Measurements from ENCODE around the gene GDF9.
"Not testable (repeated sequence)": the region's sequence is repeated elsewhere in the genome, so short reads cannot be mapped to it uniquely, and the experiment has no call there.

The GDF9 gene

DNA sequence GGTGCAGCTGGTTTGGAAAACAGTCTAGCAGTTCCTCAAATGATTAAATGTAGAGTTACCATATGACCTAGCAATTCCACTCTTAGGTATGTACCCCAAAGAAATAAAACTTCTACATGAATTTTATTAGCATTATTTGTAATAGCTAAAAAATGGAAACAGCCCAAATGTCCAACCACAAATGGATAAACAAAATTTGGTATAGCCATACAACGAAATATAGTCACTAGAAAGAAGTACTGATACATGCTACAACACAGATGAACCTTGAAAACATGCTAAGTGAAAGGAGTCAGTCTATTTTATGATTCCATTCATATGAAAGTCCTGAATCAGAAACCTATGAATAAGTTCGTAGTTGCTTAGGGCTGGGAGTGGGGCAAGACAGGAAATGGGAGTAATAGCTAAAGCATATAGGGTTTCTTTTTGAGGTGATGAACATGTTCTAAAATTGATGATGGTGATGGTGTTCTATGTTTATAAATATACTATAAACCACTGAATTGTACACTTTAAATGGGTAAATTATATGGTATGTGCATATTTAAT, 6.3 kb downstream of the GDF9 start:
- Histone ChIP-seq H4K20me1 (ENCODE audit: low read depth, low read length) (no peaks in the 10 kb centered on the region), H3K79me2 (ENCODE audit: insufficient read depth, low read length) (no peaks in the 10 kb centered on the region), H3K9me3 (ENCODE audit: insufficient read depth, low read length) (no peaks in the 10 kb centered on the region), H3K36me3 (ENCODE audit: low read length) (no peaks in the 10 kb centered on the region), H2AFZ (ENCODE audit: low read depth, low read length, severe bottlenecking) (no peak overlapping the region), H3K9me2 (replicated peaks; ENCODE audit: insufficient read depth, low read length) (no peaks in the 10 kb centered on the region), H3K27ac (ENCODE audit: low read depth, low read length) (no peak overlapping the region), H3K4me3 (ENCODE audit: insufficient read depth, low read length, poor library complexity, severe bottlenecking) (no peak overlapping the region), H3F3A (ENCODE audit: insufficient read depth) (no peaks in the 10 kb centered on the region; the same call in 1 of the 2 replicates), H3K27me3 (ENCODE audit: low read length) (no peaks in the 10 kb centered on the region), H3K9ac (ENCODE audit: low read length) (no peak overlapping the region), H3K4me2 (ENCODE audit: low read depth, low read length, poor library complexity, severe bottlenecking) (no peak overlapping the region)
- no peak for TF ChIP-seq EZH2phosphoT487 (conservative IDR thresholded peaks at IDR 0.05; ENCODE audit: low read length)

DNA sequence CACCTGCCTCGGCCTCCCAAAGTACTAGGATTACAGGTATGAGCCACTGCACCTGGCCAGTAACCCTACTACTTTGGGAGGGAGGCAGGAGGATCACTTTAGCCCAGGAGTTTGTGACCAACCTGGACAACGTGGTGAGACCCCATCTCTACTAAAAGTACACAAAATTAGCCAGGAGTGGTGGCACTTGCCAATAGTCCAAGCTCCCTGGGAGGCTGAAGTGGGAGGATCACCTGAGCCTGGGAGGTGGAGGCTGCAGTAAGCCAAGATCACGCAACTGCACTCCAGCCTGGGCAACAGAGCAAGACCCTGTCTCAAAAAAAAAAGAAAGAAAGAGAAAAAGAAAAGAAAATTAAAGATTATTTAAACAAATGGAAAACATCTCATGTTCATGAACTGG, 10.3 kb downstream of the GDF9 start:
- H3K9ac ChIP-seq (ENCODE audit: low read length), result no peak overlapping the region
- H3K9me3 ChIP-seq (ENCODE audit: insufficient read depth, low read length), result no peaks in the 10 kb centered on the region
- H3K4me2 ChIP-seq (ENCODE audit: low read depth, low read length, poor library complexity, severe bottlenecking), result no peak overlapping the region
- no peak overlapping the region for H3K4me3 ChIP-seq (ENCODE audit: insufficient read depth, low read length, poor library complexity, severe bottlenecking)
- H3K79me2 ChIP-seq (ENCODE audit: insufficient read depth, low read length), result no peaks in the 10 kb centered on the region
- H3K27ac ChIP-seq (ENCODE audit: low read depth, low read length), result no peak overlapping the region
- no peaks in the 10 kb centered on the region for H3F3A ChIP-seq (ENCODE audit: insufficient read depth)
- TF ChIP-seq EZH2phosphoT487 (conservative IDR thresholded peaks at IDR 0.05; ENCODE audit: low read length), result no peak
- TF ChIP-seq, protein P1, sequence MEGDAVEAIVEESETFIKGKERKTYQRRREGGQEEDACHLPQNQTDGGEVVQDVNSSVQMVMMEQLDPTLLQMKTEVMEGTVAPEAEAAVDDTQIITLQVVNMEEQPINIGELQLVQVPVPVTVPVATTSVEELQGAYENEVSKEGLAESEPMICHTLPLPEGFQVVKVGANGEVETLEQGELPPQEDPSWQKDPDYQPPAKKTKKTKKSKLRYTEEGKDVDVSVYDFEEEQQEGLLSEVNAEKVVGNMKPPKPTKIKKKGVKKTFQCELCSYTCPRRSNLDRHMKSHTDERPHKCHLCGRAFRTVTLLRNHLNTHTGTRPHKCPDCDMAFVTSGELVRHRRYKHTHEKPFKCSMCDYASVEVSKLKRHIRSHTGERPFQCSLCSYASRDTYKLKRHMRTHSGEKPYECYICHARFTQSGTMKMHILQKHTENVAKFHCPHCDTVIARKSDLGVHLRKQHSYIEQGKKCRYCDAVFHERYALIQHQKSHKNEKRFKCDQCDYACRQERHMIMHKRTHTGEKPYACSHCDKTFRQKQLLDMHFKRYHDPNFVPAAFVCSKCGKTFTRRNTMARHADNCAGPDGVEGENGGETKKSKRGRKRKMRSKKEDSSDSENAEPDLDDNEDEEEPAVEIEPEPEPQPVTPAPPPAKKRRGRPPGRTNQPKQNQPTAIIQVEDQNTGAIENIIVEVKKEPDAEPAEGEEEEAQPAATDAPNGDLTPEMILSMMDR (IDR thresholded peaks at IDR 0.05; ENCODE audit: insufficient read depth, low read length, poor library complexity, severe bottlenecking), result no peak
- H4K20me1 ChIP-seq (ENCODE audit: low read depth, low read length), result no peaks in the 10 kb centered on the region
- H3K9me2 ChIP-seq (replicated peaks; ENCODE audit: insufficient read depth, low read length), result no peaks in the 10 kb centered on the region
- no peaks in the 10 kb centered on the region for H3K27me3 ChIP-seq (ENCODE audit: low read length)
- no peaks in the 10 kb centered on the region for H3K36me3 ChIP-seq (ENCODE audit: low read length)
- no peak overlapping the region for H2AFZ ChIP-seq (ENCODE audit: low read depth, low read length, severe bottlenecking)

DNA sequence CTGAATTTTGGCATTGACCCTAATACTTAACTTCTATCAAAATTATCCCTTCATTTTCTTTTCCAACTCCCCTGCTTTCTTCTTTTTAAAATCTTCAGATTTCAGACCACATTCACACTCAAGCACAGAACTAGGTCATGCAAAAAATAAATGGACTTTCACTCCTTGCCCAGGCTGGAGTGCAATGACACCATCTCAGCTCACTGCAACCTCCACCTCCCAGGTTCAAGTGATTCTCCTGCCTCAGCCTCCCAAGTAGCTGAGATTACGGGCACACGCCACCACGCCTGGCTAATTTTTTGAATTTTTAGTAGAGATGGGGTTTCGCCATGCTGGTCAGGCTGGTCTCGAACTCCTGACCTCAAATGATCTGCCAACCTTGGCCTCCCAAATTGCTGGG, 11.3 kb downstream of the GDF9 start:
- H3F3A ChIP-seq (ENCODE audit: insufficient read depth); H2AFZ ChIP-seq (ENCODE audit: low read depth, low read length, severe bottlenecking); H3K4me3 ChIP-seq (ENCODE audit: insufficient read depth, low read length, poor library complexity, severe bottlenecking); H4K20me1 ChIP-seq (ENCODE audit: low read depth, low read length); H3K36me3 ChIP-seq (ENCODE audit: low read length); H3K9me3 ChIP-seq (ENCODE audit: insufficient read depth, low read length); H3K27me3 ChIP-seq (ENCODE audit: low read length); H3K9me2 ChIP-seq (replicated peaks; ENCODE audit: insufficient read depth, low read length); H3K79me2 ChIP-seq (ENCODE audit: insufficient read depth, low read length); H3K9ac ChIP-seq (ENCODE audit: low read length); H3K27ac ChIP-seq (ENCODE audit: low read depth, low read length); H3K4me2 ChIP-seq (ENCODE audit: low read depth, low read length, poor library complexity, severe bottlenecking): not testable (repeated sequence)

DNA sequence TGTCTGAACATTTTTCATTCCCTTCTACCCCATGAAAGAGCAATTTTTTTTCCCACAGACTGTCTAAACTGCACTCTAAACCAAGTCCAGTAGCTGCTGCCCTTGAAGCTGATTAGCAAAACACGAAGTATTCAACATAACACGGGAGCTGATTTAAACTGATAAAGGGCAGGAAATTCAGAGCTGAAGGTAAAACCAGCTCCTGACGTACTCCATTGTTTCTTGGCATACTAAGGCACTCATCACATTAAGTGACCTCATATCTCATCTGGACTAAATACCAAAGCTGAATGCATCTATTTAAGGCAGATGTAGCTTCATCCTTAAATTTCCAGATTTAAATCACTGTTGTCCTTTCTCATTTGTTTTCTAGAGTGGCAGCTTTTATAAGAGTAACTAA, 12.0 kb downstream of the GDF9 start:
- H3K79me2 ChIP-seq (ENCODE audit: insufficient read depth, low read length), result no peaks in the 10 kb centered on the region
- H3K9me3 ChIP-seq (ENCODE audit: insufficient read depth, low read length), result no peaks in the 10 kb centered on the region
- no peaks in the 10 kb centered on the region for H3K9me2 ChIP-seq (replicated peaks; ENCODE audit: insufficient read depth, low read length)
- no peak for TF ChIP-seq EZH2phosphoT487 (conservative IDR thresholded peaks at IDR 0.05; ENCODE audit: low read length)
- TF ChIP-seq, protein P1 (IDR thresholded peaks at IDR 0.05; ENCODE audit: insufficient read depth, low read length, poor library complexity, severe bottlenecking), result no peak
- no peak overlapping the region for H3K9ac ChIP-seq (ENCODE audit: low read length)
- no peaks in the 10 kb centered on the region for H3K27me3 ChIP-seq (ENCODE audit: low read length)
- no peaks in the 10 kb centered on the region for H3F3A ChIP-seq (ENCODE audit: insufficient read depth)
- H3K36me3 ChIP-seq (ENCODE audit: low read length), result no peaks in the 10 kb centered on the region
- H3K4me2 ChIP-seq (ENCODE audit: low read depth, low read length, poor library complexity, severe bottlenecking), result no peak overlapping the region
- H3K27ac ChIP-seq (ENCODE audit: low read depth, low read length), result no peak overlapping the region
- H4K20me1 ChIP-seq (ENCODE audit: low read depth, low read length), result no peaks in the 10 kb centered on the region
- no peak overlapping the region for H3K4me3 ChIP-seq (ENCODE audit: insufficient read depth, low read length, poor library complexity, severe bottlenecking)
- no peak overlapping the region for H2AFZ ChIP-seq (ENCODE audit: low read depth, low read length, severe bottlenecking)
